Stomach (tissue), 4 donors: ENCODE measurements around the gene EFL1.

Source experiments
- CTCF ChIP-seq, 7 experiments: fragments of 450-650 bp in 4 of 7; fragments of 200-600 bp in 3 of 7; sonication (generic) in 3 of 7; IDR thresholded peaks; one replicate each; pipeline ENCODE4 v1.5.1; 2016 to 2019; ENCODE audit warnings: antibody characterized with exemption in 7 of 7, control low read depth in 2 of 7, mild to moderate bottlenecking in 1 of 7
- POLR2A ChIP-seq, 4 donors: fragments of 450-650 bp; IDR thresholded peaks; one replicate each; pipeline ENCODE4 v1.6.1; 2016; ENCODE audit warnings: antibody characterized with exemption in 4 of 4, control low read depth in 2 of 4, mild to moderate bottlenecking in 1 of 4, moderate library complexity in 1 of 4

GRCh38 chr15:82129761-82130160 lies 132.8 kb downstream of the EFL1 start:
- TF ChIP-seq CTCF (IDR thresholded peaks at IDR 0.05): no peak
- no peak for TF ChIP-seq POLR2A (IDR thresholded peaks at IDR 0.05)
